Measurements from ENCODE around the gene NTRK1. TPM values are rescaled to one million over a fixed set of nuclear protein-coding genes. Genes with fewer than 3 reads are reported as not detected.
A peak's percentile ranks its signal among the peaks of the same experiment; 100 is the strongest.

Gene NTRK1
- total RNA-seq, 1 experiment from 2014 or later, result 0.24 TPM

DNA sequence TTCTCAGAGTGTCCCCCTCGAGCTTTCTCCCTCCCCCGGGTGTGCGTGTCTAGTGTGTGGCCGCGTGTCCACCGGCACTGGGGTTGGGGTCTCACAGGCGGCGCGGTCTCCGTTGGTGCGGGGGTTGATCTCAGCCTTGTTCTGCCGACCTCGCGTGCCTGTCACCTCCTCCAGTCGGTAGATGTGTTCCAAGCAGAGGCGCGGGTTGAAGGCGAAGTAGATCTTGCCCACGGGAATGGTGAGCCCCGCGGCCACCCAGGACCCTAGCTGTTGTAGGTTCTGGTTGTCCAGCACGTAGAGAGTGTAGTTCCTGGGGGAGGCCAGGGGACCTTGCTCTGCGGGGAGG is 11.5 kb upstream of the NTRK1 start:
- Histone ChIP-seq H3K18ac (ENCODE audit: insufficient read length, low read depth, low read length) (no peak overlapping the region), H4K20me1 (ENCODE audit: control insufficient read depth, insufficient read depth, insufficient read length) (no peaks in the 10 kb centered on the region), H3K23ac (ENCODE audit: insufficient read length, low read depth, low read length) (no peak overlapping the region), H2AK5ac (ENCODE audit: insufficient read length, low read length) (no peak overlapping the region), H2BK15ac (ENCODE audit: low read depth, low read length) (no peak overlapping the region), H3K4me2 (ENCODE audit: insufficient read depth, insufficient read length, low read length) (peak overlapping the region; percentile 68), H3K56ac (ENCODE audit: insufficient read length, low read depth, low read length) (no peak overlapping the region), H4K91ac (ENCODE audit: insufficient read length, low read depth, low read length) (no peak overlapping the region), H3K27me3 (ENCODE audit: insufficient read depth, low read length) (peaks cover 59% of the 10 kb centered on the region), H3K79me1 (ENCODE audit: insufficient read depth, low read depth, low read length, poor library complexity, severe bottlenecking) (no peaks in the 10 kb centered on the region), H3K4me1 (ENCODE audit: insufficient read depth, low read length) (no peaks in the 10 kb centered on the region), H2AFZ (ENCODE audit: low read length) (no peak overlapping the region), H2BK120ac (ENCODE audit: low read depth, low read length, poor library complexity, severe bottlenecking) (no peak overlapping the region), H3K9me3 (ENCODE audit: control insufficient read depth, low read depth, low read length) (no peaks in the 10 kb centered on the region), H2BK12ac (ENCODE audit: insufficient read length, low read depth, low read length) (no peak overlapping the region), H2BK20ac (ENCODE audit: low read depth, low read length, poor library complexity, severe bottlenecking) (no peak overlapping the region), H2BK5ac (ENCODE audit: insufficient read length, low read length) (no peak overlapping the region), H3K4ac (ENCODE audit: low read depth, low read length) (no peak overlapping the region), H3K79me2 (ENCODE audit: insufficient read depth, low read length) (no peaks in the 10 kb centered on the region), H3K14ac (ENCODE audit: insufficient read depth, low read length) (no peak overlapping the region), H3T11ph (ENCODE audit: low read length) (no peak overlapping the region), H4K8ac (replicated peaks; ENCODE audit: insufficient read length, low read depth, low read length) (no peak overlapping the region), H3K9ac (ENCODE audit: extremely low read depth, insufficient read length, low read length) (no peak overlapping the region), H3K23me2 (ENCODE audit: insufficient read length, low read depth, low read length, poor library complexity, severe bottlenecking) (peaks cover 12% of the 10 kb centered on the region), H3K27ac (ENCODE audit: insufficient read length, low read depth, low read length) (no peak overlapping the region), H4K5ac (ENCODE audit: insufficient read length, low read depth, low read length) (no peak overlapping the region)
- Mint-ChIP-seq H3K36me3 (ENCODE audit: insufficient read depth in 1 of 3, low read depth in 3 of 3) (no peaks in the 10 kb centered on the region), H3K27ac (no peak overlapping the region), H3K4me3 (peak overlapping the region; percentile 42 to 78; a peak in 4 of 5 replicates), H3K27me3 (ENCODE audit: low read depth) (peaks cover 98% of the 10 kb centered on the region), H3K9me3 (no peaks in the 10 kb centered on the region), H3K4me1 (peaks cover 15 to 32% of the 10 kb centered on the region in 2 experiments)
- no CpG with 5 or more reads among the region's 23 CpGs for WGBS (ENCODE audit: extremely low coverage, insufficient read length, low lambda C conversion rate)
- TF ChIP-seq, protein P1, sequence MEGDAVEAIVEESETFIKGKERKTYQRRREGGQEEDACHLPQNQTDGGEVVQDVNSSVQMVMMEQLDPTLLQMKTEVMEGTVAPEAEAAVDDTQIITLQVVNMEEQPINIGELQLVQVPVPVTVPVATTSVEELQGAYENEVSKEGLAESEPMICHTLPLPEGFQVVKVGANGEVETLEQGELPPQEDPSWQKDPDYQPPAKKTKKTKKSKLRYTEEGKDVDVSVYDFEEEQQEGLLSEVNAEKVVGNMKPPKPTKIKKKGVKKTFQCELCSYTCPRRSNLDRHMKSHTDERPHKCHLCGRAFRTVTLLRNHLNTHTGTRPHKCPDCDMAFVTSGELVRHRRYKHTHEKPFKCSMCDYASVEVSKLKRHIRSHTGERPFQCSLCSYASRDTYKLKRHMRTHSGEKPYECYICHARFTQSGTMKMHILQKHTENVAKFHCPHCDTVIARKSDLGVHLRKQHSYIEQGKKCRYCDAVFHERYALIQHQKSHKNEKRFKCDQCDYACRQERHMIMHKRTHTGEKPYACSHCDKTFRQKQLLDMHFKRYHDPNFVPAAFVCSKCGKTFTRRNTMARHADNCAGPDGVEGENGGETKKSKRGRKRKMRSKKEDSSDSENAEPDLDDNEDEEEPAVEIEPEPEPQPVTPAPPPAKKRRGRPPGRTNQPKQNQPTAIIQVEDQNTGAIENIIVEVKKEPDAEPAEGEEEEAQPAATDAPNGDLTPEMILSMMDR (conservative IDR thresholded peaks at IDR 0.05), result no peak
- DNase-seq, result no peak

Data from H9 (cell line).